RWPE1 (cell line): ENCODE data around the gene SLC44A1.

Experiments
- CTCF ChIA-PET: fragments of 350-600 bp; sonication (Branson Sonifier 250); formaldehyde crosslinking; extraction: SDS; loops from one replicate; lab custom pipeline; 2021; lab: Yijun Ruan, JAX
- POLR2A ChIA-PET: fragments of 400-600 bp; formaldehyde crosslinking; extraction: SDS; loops from one replicate; lab custom pipeline; 2020; ENCODE audit warnings: antibody characterized with exemption; ENCODE audit not compliant: low non-redundant PET; lab: Yijun Ruan, JAX
- DNase-seq: peaks from one replicate; pipeline ENCODE4 v3.0.0; 2012; ENCODE audit warnings: low spot score
- H3K27ac ChIP-seq: fragments of 450-650 bp; 2 replicates; pipeline ENCODE4 v1.5.1; 2017
- CTCF ChIP-seq: fragments of 450-650 bp; conservative IDR thresholded peaks from 2 replicates; pipeline ENCODE4 v1.5.1; 2017; ENCODE audit warnings: low read depth, mild to moderate bottlenecking

The SLC44A1 gene

GRCh38 chr9:105306351-105307140 is 62.1 kb downstream of the SLC44A1 start:
- ChIA-PET CTCF (interaction anchor here (0.6 to 0.7 kb wide), 2 partner anchors 14 to 61 kb away, joined by 3 to 4 read pairs; no protein-coding TSS in a partner anchor), POLR2A (interaction anchor here (0.5 kb wide), 1 partner anchor 28 kb away, joined by 4 read pairs; no protein-coding TSS in a partner anchor)
- DNase-seq = no peak
- TF ChIP-seq CTCF = no peak
- H3K27ac ChIP-seq = no peak overlapping the region

- no peak for DNase-seq
- TF ChIP-seq CTCF = no peak
- POLR2A ChIA-PET = no interaction called here
- CTCF ChIA-PET = interaction anchor here (0.6 kb wide), 1 partner anchor 62 kb away, joined by 4 read pairs; no protein-coding TSS in a partner anchor
- H3K27ac ChIP-seq = no peak overlapping the region
Measured at GRCh38 chr9:105307591-105308130, 63.2 kb downstream of the SLC44A1 start.

- H3K27ac ChIP-seq = no peak overlapping the region
- no peak for TF ChIP-seq CTCF
- DNase-seq = no peak
- POLR2A ChIA-PET = interaction anchor here (0.5 to 0.8 kb wide), 2 partner anchors 64 kb away, joined by 4 to 6 read pairs; partner anchors contain the start of gene SLC44A1
- CTCF ChIA-PET = interaction anchor here (0.6 kb wide), 1 partner anchor 192 kb away, joined by 3 read pairs; no protein-coding TSS in a partner anchor
Measured at GRCh38 chr9:105308461-105309341, 64.2 kb downstream of the SLC44A1 start.

GRCh38 chr9:105309531-105309931 is 65.1 kb downstream of the SLC44A1 start:
- no peak overlapping the region for H3K27ac ChIP-seq
- DNase-seq = no peak
- CTCF ChIA-PET = interaction anchor here (0.6 kb wide), 1 partner anchor 192 kb away, joined by 3 read pairs; no protein-coding TSS in a partner anchor
- no peak for TF ChIP-seq CTCF
- POLR2A ChIA-PET = interaction anchor here (0.8 kb wide), 1 partner anchor 65 kb away, joined by 4 read pairs; the partner anchor contains the start of gene SLC44A1

GRCh38 chr9:105311306-105311705 is 66.9 kb downstream of the SLC44A1 start:
- CTCF ChIA-PET = no interaction called here
- DNase-seq = no peak
- no peak overlapping the region for H3K27ac ChIP-seq
- POLR2A ChIA-PET = no interaction called here
- TF ChIP-seq CTCF = no peak

GRCh38 chr9:105313238-105313637 is 68.8 kb downstream of the SLC44A1 start:
- ChIA-PET CTCF (interaction anchor here (0.7 kb wide), 1 partner anchor 29 kb away, joined by 5 read pairs; no protein-coding TSS in a partner anchor), POLR2A (no interaction called here)
- H3K27ac ChIP-seq = no peak overlapping the region
- no peak for TF ChIP-seq CTCF
- no peak for DNase-seq
